Neural cell (in vitro differentiated cells): ENCODE data around the gene SV2C. TPM values are rescaled to one million over a fixed set of nuclear protein-coding genes. Genes with fewer than 3 reads are reported as not detected.

Experiments
- H2AFZ ChIP-seq: fragments of 200-600, 300-800 bp; sonication (generic), shearing (Covaris generic); 2 replicates; pipeline ENCODE4 v1.6.0; 2014; ENCODE audit warnings: low read depth, mild to moderate bottlenecking, antibody characterized with exemption, low read length, moderate library complexity
- H3F3A ChIP-seq: fragments of 200-600 bp; shearing (Covaris generic); 2 replicates; pipeline ENCODE4 v1.6.1; 2016; ENCODE audit warnings: mild to moderate bottlenecking, moderate library complexity, mixed read lengths, antibody characterized with exemption, low read length; ENCODE audit not compliant: insufficient read depth, poor library complexity, severe bottlenecking
- H3K27ac ChIP-seq: fragments of 200-600, 300-800 bp; sonication (generic), shearing (Covaris generic); 2 replicates; pipeline ENCODE4 v1.5.1; 2014; ENCODE audit warnings: mild to moderate bottlenecking, low read length, moderate library complexity
- H3K27me3 ChIP-seq: fragments of 300-800, 200-600 bp; sonication (generic), shearing (Covaris generic); 2 replicates; pipeline ENCODE4 v1.6.0; 2014; ENCODE audit warnings: mild to moderate bottlenecking, low read depth, low read length, moderate library complexity; ENCODE audit not compliant: insufficient read depth
- H3K36me3 ChIP-seq: fragments of 300-800, 200-600 bp; sonication (generic), shearing (Covaris generic); 2 replicates; pipeline ENCODE4 v1.5.1; 2014; ENCODE audit warnings: mild to moderate bottlenecking, antibody characterized with exemption, low read length, moderate library complexity; ENCODE audit not compliant: insufficient read depth
- H3K4me2 ChIP-seq: fragments of 300-800, 200-600 bp; sonication (generic), shearing (Covaris generic); 2 replicates; pipeline ENCODE4 v1.6.0; 2014; ENCODE audit warnings: mild to moderate bottlenecking, low read length
- H3K4me3 ChIP-seq: fragments of 300-800, 200-600 bp; sonication (generic), shearing (Covaris generic); 2 replicates; pipeline ENCODE4 v1.5.1; 2014; ENCODE audit warnings: mild to moderate bottlenecking, low read length, moderate library complexity
- H3K79me2 ChIP-seq: fragments of 200-600 bp; shearing (Covaris generic); replicated peaks from 2 replicates; pipeline ENCODE4 v1.6.0; 2014; ENCODE audit warnings: mild to moderate bottlenecking, low read length, moderate library complexity; ENCODE audit not compliant: insufficient read depth
- H3K9ac ChIP-seq: fragments of 300-800, 200-600 bp; sonication (generic), shearing (Covaris generic); 2 replicates; pipeline ENCODE4 v1.6.1; 2016; ENCODE audit warnings: mild to moderate bottlenecking, low read length, mixed read lengths
- H3K9me2 ChIP-seq: fragments of 200-600 bp; shearing (Covaris generic); 2 replicates; pipeline ENCODE4 v1.6.1; 2016; ENCODE audit warnings: mild to moderate bottlenecking, low read length, mixed read lengths; ENCODE audit not compliant: insufficient read depth
- H3K9me3 ChIP-seq: fragments of 200-600, 300-800 bp; sonication (generic), shearing (Covaris generic); 2 replicates; pipeline ENCODE4 v1.6.1; 2016; ENCODE audit warnings: mild to moderate bottlenecking, mixed run types, low read length, moderate library complexity, mixed read lengths
- H4K20me1 ChIP-seq: fragments of 200-600 bp; shearing (Covaris generic); 2 replicates; pipeline ENCODE4 v1.6.1; 2016; ENCODE audit warnings: mild to moderate bottlenecking, mixed run types; ENCODE audit not compliant: insufficient read depth
- CTCF ChIP-seq: fragments of 450-650 bp; IDR thresholded peaks from 2 replicates; pipeline ENCODE4 v1.5.1; 2014; ENCODE audit warnings: antibody characterized with exemption, mild to moderate bottlenecking, moderate library complexity; ENCODE audit not compliant: poor library complexity, severe bottlenecking
- EP300 ChIP-seq: fragments of 450-650 bp; conservative IDR thresholded peaks from 2 replicates; pipeline ENCODE4 v1.6.1; 2014; ENCODE audit warnings: antibody characterized with exemption, mild to moderate bottlenecking, moderate library complexity; ENCODE audit not compliant: poor library complexity, severe bottlenecking
- EZH2 ChIP-seq: fragments of 200-600, 300-800 bp; shearing (Covaris generic), sonication (generic); IDR thresholded peaks from 2 replicates; pipeline ENCODE4 v1.6.1; 2014; ENCODE audit warnings: antibody characterized with exemption, low read length, borderline replicate concordance, mild to moderate bottlenecking; ENCODE audit not compliant: insufficient read depth, poor library complexity, severe bottlenecking
- MXI1 ChIP-seq: fragments of 450-650 bp; conservative IDR thresholded peaks from 2 replicates; pipeline ENCODE4 v1.6.1; 2014; ENCODE audit warnings: antibody characterized with exemption, mild to moderate bottlenecking; ENCODE audit not compliant: poor library complexity, severe bottlenecking
- POLR2AphosphoS5 ChIP-seq: IDR thresholded peaks from 2 replicates; pipeline ENCODE4 v1.6.1; 2012
- RAD21 ChIP-seq: fragments of 450-650 bp; conservative IDR thresholded peaks from 2 replicates; pipeline ENCODE4 v1.6.1; 2014; ENCODE audit warnings: antibody characterized with exemption, mild to moderate bottlenecking, moderate library complexity
- REST ChIP-seq: IDR thresholded peaks from 2 replicates; pipeline ENCODE4 v1.6.1; 2012; ENCODE audit warnings: borderline replicate concordance
- SMC3 ChIP-seq: fragments of 450-650 bp; conservative IDR thresholded peaks from 2 replicates; pipeline ENCODE4 v1.6.1; 2014; ENCODE audit warnings: antibody characterized with exemption, mild to moderate bottlenecking, moderate library complexity; ENCODE audit not compliant: poor library complexity
- TAF1 ChIP-seq: IDR thresholded peaks from 2 replicates; pipeline ENCODE4 v1.6.1; 2012; ENCODE audit warnings: low read depth
- polyA plus RNA-seq: library from polyadenylated mRNA; depleted of rRNA; stranded (reverse); fragments of >200 nt; gene quantifications from 2 replicates; pipeline ENCODE4 v1.2.3, GENCODE V29; 2014

SV2C gene
- polyA plus RNA-seq, 1 donor from 2014 or later = 0.45 TPM

- Histone ChIP-seq H3K4me2 (no peak overlapping the region), H2AFZ (no peak overlapping the region), H4K20me1 (no peaks in the 10 kb centered on the region), H3F3A (no peaks in the 10 kb centered on the region), H3K79me2 (no peaks in the 10 kb centered on the region), H3K9me3 (no peaks in the 10 kb centered on the region), H3K27ac (no peak overlapping the region), H3K9me2 (no peaks in the 10 kb centered on the region), H3K36me3 (no peaks in the 10 kb centered on the region), H3K27me3 (no peaks in the 10 kb centered on the region), H3K9ac (no peak overlapping the region), H3K4me3 (no peak overlapping the region)
- no peak for TF ChIP-seq POLR2AphosphoS5
- no peak for TF ChIP-seq MXI1
- TF ChIP-seq SMC3 = no peak
- TF ChIP-seq CTCF = no peak
- TF ChIP-seq EZH2 = no peak
- no peak for TF ChIP-seq REST
- no peak for TF ChIP-seq EP300
- TF ChIP-seq TAF1 = no peak
- TF ChIP-seq RAD21 = no peak
Observed at GRCh38 chr5:76178913-76179312, 95.7 kb downstream of the SV2C start.

DNA sequence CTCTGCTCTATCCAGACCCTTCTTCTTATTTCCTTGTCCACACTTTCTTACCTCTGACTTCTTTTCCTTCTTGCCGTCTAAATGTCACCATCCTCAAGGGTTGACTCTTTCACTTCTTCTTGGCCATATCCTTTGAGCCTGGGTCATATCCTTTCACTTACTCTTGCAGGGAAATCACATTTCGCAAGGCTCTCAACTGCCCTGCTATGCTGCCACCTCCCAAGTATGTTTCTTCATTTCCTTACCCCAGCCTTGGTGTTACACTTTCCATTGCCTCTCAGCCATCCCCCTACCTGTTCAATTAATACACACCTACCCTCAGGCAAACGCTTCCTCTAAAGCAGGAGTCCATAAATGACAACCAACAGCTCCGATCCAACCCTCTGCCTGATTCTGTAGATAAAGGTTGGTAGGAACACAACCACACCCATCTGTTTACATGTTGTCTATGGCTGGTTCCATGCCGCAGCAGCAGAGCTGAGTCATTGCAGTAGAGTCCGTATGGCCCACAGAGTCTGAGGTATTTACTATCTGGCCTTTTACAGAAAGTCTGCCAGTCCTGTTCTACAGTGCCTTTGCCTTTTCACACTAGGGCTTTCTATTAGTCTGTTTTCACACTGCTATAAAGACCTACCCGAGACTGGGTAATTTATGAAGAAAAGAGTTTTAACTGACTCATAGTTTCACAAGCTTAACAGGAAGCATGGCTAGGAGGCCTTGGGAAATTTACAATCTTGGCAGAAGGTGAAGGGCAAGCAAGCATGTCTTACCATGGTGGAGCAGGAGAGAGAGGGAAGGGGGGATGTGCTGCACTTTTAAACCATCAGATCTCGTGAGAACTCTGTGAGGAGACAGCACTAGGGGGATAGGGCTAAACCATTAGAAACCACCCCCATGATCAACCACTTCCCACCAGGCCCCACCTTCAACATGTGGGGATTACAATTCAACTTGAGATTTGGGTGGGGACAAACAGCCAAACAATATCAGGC, 97.9 kb downstream of the SV2C start:
- Histone ChIP-seq H3K4me2 (no peak overlapping the region), H4K20me1 (no peaks in the 10 kb centered on the region), H3K9me3 (no peaks in the 10 kb centered on the region), H3K9me2 (no peaks in the 10 kb centered on the region), H3K27ac (no peak overlapping the region), H3K27me3 (no peaks in the 10 kb centered on the region), H3K36me3 (no peaks in the 10 kb centered on the region), H3K4me3 (no peak overlapping the region), H3F3A (no peaks in the 10 kb centered on the region), H2AFZ (no peak overlapping the region), H3K9ac (no peak overlapping the region), H3K79me2 (no peaks in the 10 kb centered on the region)
- TF ChIP-seq CTCF (no peak), SMC3 (no peak), RAD21 (no peak), TAF1 (no peak)
